CD4-positive, alpha-beta memory T cell (primary cell): ENCODE results near the gene PLXNA2. TPM values are rescaled to one million over a fixed set of nuclear protein-coding genes. Genes with fewer than 3 reads are reported as not detected.

Experiments used
- CTCF ChIA-PET: fragments of 350-600 bp; sonication (Branson Sonifier 250); formaldehyde crosslinking; loops from one replicate; lab custom pipeline; 2021; ENCODE audit warnings: inconsistent platforms; ENCODE audit not compliant: partially characterized antibody; lab: Charles Lee
- POLR2A ChIA-PET: fragments of 350-600 bp; sonication (Branson Sonifier 250); formaldehyde crosslinking; loops from one replicate; lab custom pipeline; 2021; ENCODE audit not compliant: partially characterized antibody; lab: Charles Lee
- DNase-seq, 5 donors: peaks; one replicate each; pipeline versions ENCODE4 v3.0.0 to v3.0.0-alpha.2; 2020 to 2022; ENCODE audit warnings: mixed read lengths in 1 of 5
- H3K27ac ChIP-seq: one replicate; pipeline ENCODE4 v1.7.0; 2013; ENCODE audit warnings: low read depth, low read length
- H3K27me3 ChIP-seq: 2 replicates; pipeline ENCODE4 v1.7.0; 2013; ENCODE audit warnings: mild to moderate bottlenecking, low read length, moderate library complexity; ENCODE audit not compliant: insufficient read depth
- H3K36me3 ChIP-seq: 2 replicates; pipeline ENCODE4 v1.7.0; 2013; ENCODE audit warnings: mild to moderate bottlenecking, low read length, moderate library complexity; ENCODE audit not compliant: insufficient read depth
- H3K4me1 ChIP-seq: 2 replicates; pipeline ENCODE4 v1.7.0; 2013; ENCODE audit warnings: mild to moderate bottlenecking, low read length, moderate library complexity; ENCODE audit not compliant: insufficient read depth
- H3K4me3 ChIP-seq, 2 donors: one replicate each; pipeline ENCODE4 v1.7.0; 2013; ENCODE audit warnings: low read length in 2 of 2, mild to moderate bottlenecking in 1 of 2
- H3K9me3 ChIP-seq, 2 donors: one replicate each; pipeline ENCODE4 v1.7.0; 2013; ENCODE audit warnings: low read length in 2 of 2, control low read depth in 1 of 2; ENCODE audit not compliant: control insufficient read depth in 1 of 2
- H3K27ac Mint-ChIP-seq, 7 donors: one replicate each; pipeline ENCODE4 v1.8.0; 2020 to 2021; ENCODE audit warnings: mixed read lengths in 7 of 7, mild to moderate bottlenecking in 6 of 7, inconsistent platforms in 3 of 7, moderate library complexity in 3 of 7
- H3K27me3 Mint-ChIP-seq, 2 donors: one replicate each; pipeline ENCODE4 v1.8.0; 2020 to 2021; ENCODE audit warnings: mixed read lengths in 2 of 2
- H3K36me3 Mint-ChIP-seq, 2 donors: one replicate each; pipeline ENCODE4 v1.8.0; 2020 to 2021; ENCODE audit warnings: mixed read lengths in 2 of 2, inconsistent platforms in 1 of 2, mild to moderate bottlenecking in 1 of 2
- H3K4me1 Mint-ChIP-seq, 4 donors: one replicate each; pipeline ENCODE4 v1.8.0; 2020 to 2021; ENCODE audit warnings: mixed read lengths in 4 of 4, mild to moderate bottlenecking in 1 of 4
- H3K4me3 Mint-ChIP-seq, 8 donors: one replicate each; pipeline ENCODE4 v1.8.0; 2020 to 2021; ENCODE audit warnings: mixed read lengths in 8 of 8, mild to moderate bottlenecking in 7 of 8, moderate library complexity in 6 of 8, inconsistent platforms in 3 of 8
- H3K9me3 Mint-ChIP-seq, 8 donors: one replicate each; pipeline ENCODE4 v1.8.0; 2020 to 2021; ENCODE audit warnings: mixed read lengths in 8 of 8, mild to moderate bottlenecking in 5 of 8, inconsistent platforms in 3 of 8, moderate library complexity in 1 of 8
- intact Hi-C: fragments of 100-400 bp; cut with micrococcal nuclease; formaldehyde crosslinking; loops from one replicate; pipeline ENCODE4 v1.15.1; 2023
- polyA plus RNA-seq, 2 donors: library from polyadenylated mRNA; unstranded; fragments of 300-500 nt; fragmentation: Illumina TruSeq; gene quantifications; one replicate each; pipeline ENCODE4 v1.2.3, GENCODE V29; 2021
- total RNA-seq, 2 experiments: library from RNA; stranded (reverse); gene quantifications; one replicate each; pipeline ENCODE4 v1.2.3, GENCODE V29; 2021

Gene PLXNA2
- total and polyA plus RNA-seq, 4 experiments from 2014 or later = 0.10 to 4.0 (median 1.8) TPM

- no peak overlapping the region for H3K27ac Mint-ChIP-seq
- ChIA-PET CTCF (interaction anchor here (3.2 kb wide), 1 partner anchor 27 kb away, joined by 11 read pairs; the partner anchor contains the start of gene PLXNA2), POLR2A (interaction anchor here (0.5 kb wide), 1 partner anchor 197 kb away, joined by 3 read pairs; no protein-coding TSS in a partner anchor)
- intact Hi-C loops = no loop called here
- no peak overlapping the region for H3K4me3 Mint-ChIP-seq
- Histone ChIP-seq H3K36me3 (no peaks in the 10 kb centered on the region), H3K27me3 (no peaks in the 10 kb centered on the region), H3K4me3 (no peak overlapping the region), H3K9me3 (no peaks in the 10 kb centered on the region), H3K27ac (no peak overlapping the region), H3K4me1 (no peaks in the 10 kb centered on the region)
- H3K36me3 Mint-ChIP-seq = peaks cover 0 to 4% of the 10 kb centered on the region in 2 donors
- peaks cover 0 to 3% (median 0%) of the 10 kb centered on the region in 8 donors for H3K9me3 Mint-ChIP-seq
- H3K4me1 Mint-ChIP-seq = peaks cover 0 to 4% (median 0%) of the 10 kb centered on the region in 4 donors
- peaks cover 5 to 6% of the 10 kb centered on the region in 2 donors for H3K27me3 Mint-ChIP-seq
- no peak for DNase-seq
These were observed 25.7 kb downstream of the PLXNA2 start for GRCh38 chr1:208218237-208219097.

- ChIA-PET CTCF (interaction anchor here (3.2 kb wide), 1 partner anchor 27 kb away, joined by 11 read pairs; the partner anchor contains the start of gene PLXNA2), POLR2A (interaction anchor here (0.5 kb wide), 1 partner anchor 196 kb away, joined by 3 read pairs; no protein-coding TSS in a partner anchor)
- no peaks in the 10 kb centered on the region for H3K36me3 ChIP-seq
- intact Hi-C loops = no loop called here
- H3K4me3 ChIP-seq = no peak overlapping the region
- Mint-ChIP-seq H3K4me1 (peaks cover 0 to 4% (median 0%) of the 10 kb centered on the region in 4 donors), H3K27ac (no peak overlapping the region), H3K27me3 (peaks cover 5 to 6% of the 10 kb centered on the region in 2 donors), H3K9me3 (peaks cover 0 to 3% (median 0%) of the 10 kb centered on the region in 8 donors), H3K36me3 (peaks cover 0 to 4% of the 10 kb centered on the region in 2 donors), H3K4me3 (no peak overlapping the region)
- DNase-seq = no peak
- H3K4me1 ChIP-seq = no peaks in the 10 kb centered on the region
- H3K27ac ChIP-seq = no peak overlapping the region
- no peaks in the 10 kb centered on the region for H3K9me3 ChIP-seq
- no peaks in the 10 kb centered on the region for H3K27me3 ChIP-seq
These were observed 26.4 kb downstream of the PLXNA2 start for GRCh38 chr1:208217781-208218180.

GRCh38 chr1:208216806-208217205, 27.4 kb downstream of the PLXNA2 start:
- peaks cover 5 to 6% of the 10 kb centered on the region in 2 donors for H3K27me3 Mint-ChIP-seq
- Histone ChIP-seq H3K27ac (no peak overlapping the region), H3K36me3 (no peaks in the 10 kb centered on the region), H3K4me3 (no peak overlapping the region), H3K27me3 (no peaks in the 10 kb centered on the region), H3K4me1 (no peaks in the 10 kb centered on the region), H3K9me3 (no peaks in the 10 kb centered on the region)
- DNase-seq = no peak
- peaks cover 0 to 3% (median 0%) of the 10 kb centered on the region in 8 donors for H3K9me3 Mint-ChIP-seq
- peaks cover 0 to 4% (median 0%) of the 10 kb centered on the region in 4 donors for H3K4me1 Mint-ChIP-seq
- peaks cover 0 to 4% of the 10 kb centered on the region in 2 donors for H3K36me3 Mint-ChIP-seq
- POLR2A ChIA-PET = no interaction called here
- no peak overlapping the region for H3K27ac Mint-ChIP-seq
- CTCF ChIA-PET = interaction anchor here (1.1 kb wide), 1 partner anchor 29 kb away, joined by 4 read pairs; no protein-coding TSS in a partner anchor
- intact Hi-C loops = no loop called here
- no peak overlapping the region for H3K4me3 Mint-ChIP-seq

DNA sequence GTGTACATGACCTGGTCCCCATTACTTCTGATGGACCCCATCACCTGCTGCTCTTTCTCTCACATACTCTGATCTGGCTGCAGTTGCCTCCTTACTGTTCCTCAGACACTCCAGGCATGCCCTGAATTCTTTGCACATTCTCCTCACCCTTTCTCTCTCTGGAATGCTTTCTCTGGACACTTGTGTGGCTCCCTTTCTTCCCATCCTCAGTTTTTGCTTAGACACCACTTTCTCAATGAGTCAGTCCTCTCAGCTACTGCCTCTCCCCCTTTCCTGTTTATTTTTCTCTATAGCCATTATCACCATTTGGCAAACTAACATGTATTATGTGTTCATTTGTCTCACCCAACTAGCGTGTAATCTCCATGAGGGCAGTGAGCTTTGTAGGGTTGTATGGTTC, 28.1 kb downstream of the PLXNA2 start:
- H3K36me3 Mint-ChIP-seq = peaks cover 0 to 4% of the 10 kb centered on the region in 2 donors
- no peaks in the 10 kb centered on the region for H3K9me3 ChIP-seq
- no peak overlapping the region for H3K4me3 ChIP-seq
- H3K27ac Mint-ChIP-seq = peak overlapping the region in 1 of 7 donors; percentile 1
- intact Hi-C loops = no loop called here
- ChIA-PET CTCF (interaction anchor here (1.1 kb wide), 1 partner anchor 29 kb away, joined by 4 read pairs; no protein-coding TSS in a partner anchor), POLR2A (no interaction called here)
- DNase-seq = no peak
- no peak overlapping the region for H3K27ac ChIP-seq
- H3K4me1 ChIP-seq = no peaks in the 10 kb centered on the region
- H3K27me3 ChIP-seq = no peaks in the 10 kb centered on the region
- H3K4me1 Mint-ChIP-seq = peaks cover 0 to 4% (median 0%) of the 10 kb centered on the region in 4 donors
- no peaks in the 10 kb centered on the region for H3K36me3 ChIP-seq
- peaks cover 5 to 8% of the 10 kb centered on the region in 2 donors for H3K27me3 Mint-ChIP-seq
- H3K4me3 Mint-ChIP-seq = no peak overlapping the region
- peaks cover 0 to 3% (median 0%) of the 10 kb centered on the region in 8 donors for H3K9me3 Mint-ChIP-seq

DNA sequence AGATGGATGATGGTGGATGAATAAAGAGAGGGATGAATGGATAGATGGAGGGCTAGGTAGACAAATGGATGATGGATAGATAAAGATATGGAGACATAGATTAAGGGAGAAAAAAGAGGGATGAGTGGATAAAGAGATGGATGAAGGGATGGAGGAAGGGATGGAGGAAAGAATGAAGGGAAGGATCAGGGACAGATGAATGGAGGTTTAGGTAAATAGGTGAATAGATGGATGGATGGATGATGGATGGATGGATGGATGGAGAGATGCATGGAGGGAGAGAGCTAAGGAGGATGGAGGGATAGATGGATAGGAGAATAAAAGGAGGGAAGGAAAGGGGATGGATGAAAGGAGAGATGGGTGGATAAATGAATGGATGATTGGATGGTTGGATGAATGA, 28.8 kb downstream of the PLXNA2 start:
- H3K27me3 ChIP-seq = no peaks in the 10 kb centered on the region
- H3K36me3 Mint-ChIP-seq = peaks cover 0 to 4% of the 10 kb centered on the region in 2 donors
- H3K27ac ChIP-seq = no peak overlapping the region
- no peak overlapping the region for H3K27ac Mint-ChIP-seq
- H3K27me3 Mint-ChIP-seq = peaks cover 5% of the 10 kb centered on the region in 2 donors
- CTCF ChIA-PET = interaction anchor here (1.1 kb wide), 1 partner anchor 17 kb away, joined by 3 read pairs; no protein-coding TSS in a partner anchor
- H3K4me1 Mint-ChIP-seq = peaks cover 0 to 4% (median 0%) of the 10 kb centered on the region in 4 donors
- POLR2A ChIA-PET = no interaction called here
- no peak overlapping the region for H3K4me3 ChIP-seq
- no peaks in the 10 kb centered on the region for H3K9me3 ChIP-seq
- H3K9me3 Mint-ChIP-seq = peaks cover 0 to 3% (median 0%) of the 10 kb centered on the region in 8 donors
- no peaks in the 10 kb centered on the region for H3K36me3 ChIP-seq
- H3K4me1 ChIP-seq = no peaks in the 10 kb centered on the region
- peak overlapping the region in 1 of 8 donors; percentile 18 for H3K4me3 Mint-ChIP-seq
- intact Hi-C loops = no loop called here
- no peak for DNase-seq

GRCh38 chr1:208213786-208214185, 30.4 kb downstream of the PLXNA2 start:
- POLR2A ChIA-PET = no interaction called here
- CTCF ChIA-PET = interaction anchor here (1.5 kb wide), 2 partner anchors 10 to 31 kb away, joined by 4 to 8 read pairs; no protein-coding TSS in a partner anchor

GRCh38 chr1:208212893-208213292, 31.3 kb downstream of the PLXNA2 start:
- no peak overlapping the region for H3K27ac ChIP-seq
- H3K27me3 ChIP-seq = no peaks in the 10 kb centered on the region
- H3K4me1 Mint-ChIP-seq = peaks cover 0 to 2% (median 0%) of the 10 kb centered on the region in 4 donors
- H3K4me3 ChIP-seq = no peak overlapping the region
- peaks cover 0 to 4% of the 10 kb centered on the region in 2 donors for H3K36me3 Mint-ChIP-seq
- ChIA-PET POLR2A (no interaction called here), CTCF (interaction anchor here (1.5 kb wide), 2 partner anchors 9 to 32 kb away, joined by 4 to 8 read pairs; no protein-coding TSS in a partner anchor)
- DNase-seq = no peak
- H3K36me3 ChIP-seq = no peaks in the 10 kb centered on the region
- no peaks in the 10 kb centered on the region for H3K9me3 ChIP-seq
- no peaks in the 10 kb centered on the region for H3K4me1 ChIP-seq
- peaks cover 0 to 3% (median 0%) of the 10 kb centered on the region in 8 donors for H3K9me3 Mint-ChIP-seq
- H3K4me3 Mint-ChIP-seq = no peak overlapping the region
- no peak overlapping the region for H3K27ac Mint-ChIP-seq
- peaks cover 0 to 5% of the 10 kb centered on the region in 2 donors for H3K27me3 Mint-ChIP-seq
- intact Hi-C loops = no loop called here

More at GRCh38 chr1:208213786-208214185, 30.4 kb downstream of the PLXNA2 start:
- H3K4me1 Mint-ChIP-seq = peaks cover 0 to 2% (median 0%) of the 10 kb centered on the region in 4 donors
- H3K27me3 ChIP-seq = no peaks in the 10 kb centered on the region
- H3K9me3 ChIP-seq = no peaks in the 10 kb centered on the region
- H3K36me3 ChIP-seq = no peaks in the 10 kb centered on the region
- peaks cover 0 to 4% of the 10 kb centered on the region in 2 donors for H3K36me3 Mint-ChIP-seq
- no peak overlapping the region for H3K27ac ChIP-seq
- no peaks in the 10 kb centered on the region for H3K4me1 ChIP-seq
- peaks cover 0 to 5% of the 10 kb centered on the region in 2 donors for H3K27me3 Mint-ChIP-seq
- intact Hi-C loops = no loop called here
- no peak for DNase-seq
- H3K9me3 Mint-ChIP-seq = peaks cover 0 to 3% (median 0%) of the 10 kb centered on the region in 8 donors
- H3K4me3 ChIP-seq = no peak overlapping the region
- H3K27ac Mint-ChIP-seq = no peak overlapping the region
- no peak overlapping the region for H3K4me3 Mint-ChIP-seq
